Activated naive CD4-positive, alpha-beta T cell treated with anti-CD3 and anti-CD28 coated beads, Interleukin-2, amount 10 ng/mL, durations not matched to agents 7 days and 5 days (primary cell): ENCODE data around the gene ARHGEF38.
"Not testable (repeated sequence)": the region's sequence is repeated elsewhere in the genome, so short reads cannot be mapped to it uniquely, and the experiment has no call there.

Experiments
- CTCF ChIA-PET: fragments of 350-600 bp; sonication (Branson Sonifier 250); formaldehyde crosslinking; loops from one replicate; lab custom pipeline; 2021; ENCODE audit warnings: antibody characterized with exemption; lab: Charles Lee
- DNase-seq: peaks from one replicate; pipeline ENCODE4 v3.0.0-alpha.2; 2020
- H3K27ac Mint-ChIP-seq: one replicate; pipeline ENCODE4 v1.8.0; 2021; ENCODE audit warnings: mild to moderate bottlenecking, moderate library complexity, mixed read lengths
- H3K27me3 Mint-ChIP-seq: one replicate; pipeline ENCODE4 v1.8.0; 2021; ENCODE audit warnings: mild to moderate bottlenecking, mixed read lengths
- H3K36me3 Mint-ChIP-seq: one replicate; pipeline ENCODE4 v1.8.0; 2021; ENCODE audit warnings: mixed read lengths
- H3K4me1 Mint-ChIP-seq: one replicate; pipeline ENCODE4 v1.8.0; 2021; ENCODE audit warnings: mixed read lengths
- H3K4me3 Mint-ChIP-seq: one replicate; pipeline ENCODE4 v1.8.0; 2021; ENCODE audit warnings: mild to moderate bottlenecking, moderate library complexity, mixed read lengths
- H3K9me3 Mint-ChIP-seq: one replicate; pipeline ENCODE4 v1.8.0; 2021; ENCODE audit warnings: mixed read lengths

ARHGEF38 gene

DNA sequence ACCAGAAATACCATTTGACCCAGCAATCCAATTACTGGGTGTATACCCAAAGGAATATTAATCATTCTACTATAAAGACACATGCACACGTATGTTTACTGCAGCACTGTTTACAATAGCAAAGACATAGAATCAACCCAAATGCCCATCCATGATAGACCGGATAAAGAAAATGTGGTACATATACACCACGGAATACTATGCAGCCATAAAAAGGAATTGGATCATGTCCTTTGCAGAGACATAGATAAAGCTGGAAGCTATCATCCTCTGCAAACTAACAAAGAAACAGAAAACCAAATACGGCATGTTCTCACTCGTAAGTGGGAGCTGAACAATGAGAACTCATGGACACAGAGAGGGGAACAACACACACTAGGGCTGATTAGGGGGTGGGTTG lies 57.4 kb downstream of the ARHGEF38 start:
- H3K27ac Mint-ChIP-seq, CTCF ChIA-PET, H3K9me3 Mint-ChIP-seq, H3K27me3 Mint-ChIP-seq, H3K36me3 Mint-ChIP-seq, H3K4me3 Mint-ChIP-seq, DNase-seq, H3K4me1 Mint-ChIP-seq: not testable (repeated sequence)

DNA sequence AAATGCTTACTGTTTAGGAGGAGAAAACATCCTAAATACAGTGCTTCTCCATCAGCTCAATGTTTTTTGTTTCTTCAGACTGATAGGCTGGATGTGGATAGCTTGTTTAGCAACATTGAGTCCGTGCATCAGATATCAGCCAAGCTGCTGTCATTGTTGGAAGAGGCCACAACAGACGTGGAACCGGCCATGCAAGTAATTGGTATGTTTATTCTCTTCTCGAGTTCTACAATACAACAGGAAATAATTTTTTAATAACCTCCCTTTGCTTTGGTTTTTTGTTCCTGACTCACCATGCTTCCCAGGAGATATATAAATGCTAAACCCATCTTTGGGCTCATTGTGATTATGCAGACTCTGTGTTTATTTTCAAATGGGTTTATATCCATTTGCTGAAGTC lies 60.9 kb downstream of the ARHGEF38 start:
- H3K27ac Mint-ChIP-seq = no peak overlapping the region
- H3K9me3 Mint-ChIP-seq = no peaks in the 10 kb centered on the region
- no peaks in the 10 kb centered on the region for H3K27me3 Mint-ChIP-seq

DNA sequence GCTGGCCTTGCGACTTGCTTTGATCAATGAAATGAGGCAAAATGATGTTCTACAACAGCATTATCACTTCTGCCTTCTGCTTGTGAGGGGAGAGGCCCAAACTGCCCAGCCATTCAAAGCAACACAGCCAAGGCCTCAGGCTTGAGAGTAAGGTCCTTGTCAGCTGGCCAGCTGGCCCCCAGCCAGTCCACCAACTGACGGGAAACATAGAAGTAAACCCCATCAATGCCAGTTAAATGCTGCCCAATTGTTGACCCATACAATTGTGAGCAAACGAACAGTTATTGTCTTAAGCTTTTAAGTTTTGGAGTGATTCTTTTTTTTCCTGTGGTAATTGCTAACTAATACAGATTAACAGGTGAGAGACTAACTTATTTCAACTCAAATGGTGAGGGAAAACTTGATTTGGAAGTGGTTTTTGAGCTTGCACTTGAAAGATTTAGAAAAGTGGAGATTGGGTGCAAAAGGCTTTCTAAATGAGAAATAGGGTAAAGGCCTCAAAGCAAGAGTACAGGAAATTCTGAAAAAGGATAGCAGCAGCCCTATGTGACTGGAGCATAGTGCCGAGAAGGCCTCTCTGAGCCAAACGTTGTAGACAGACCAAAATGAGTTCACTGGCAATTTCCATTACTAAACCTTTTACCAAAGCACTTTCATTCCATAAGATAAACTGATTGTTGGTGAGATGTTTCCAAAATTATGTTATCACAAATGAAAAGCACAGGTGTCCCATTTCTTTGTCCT lies 66.9 kb downstream of the ARHGEF38 start:
- H3K36me3 Mint-ChIP-seq = no peaks in the 10 kb centered on the region
- H3K9me3 Mint-ChIP-seq = no peaks in the 10 kb centered on the region
- peaks cover under 1% of the 10 kb centered on the region for H3K27me3 Mint-ChIP-seq
- CTCF ChIA-PET = no interaction called here
- H3K27ac Mint-ChIP-seq = no peak overlapping the region
- H3K4me1 Mint-ChIP-seq = no peaks in the 10 kb centered on the region
- no peak overlapping the region for H3K4me3 Mint-ChIP-seq
- no peak for DNase-seq

More for the DNA sequence above, 60.9 kb downstream of the ARHGEF38 start:
- CTCF ChIA-PET = no interaction called here
- Mint-ChIP-seq H3K4me3 (no peak overlapping the region), H3K4me1 (no peaks in the 10 kb centered on the region), H3K36me3 (no peaks in the 10 kb centered on the region)
- no peak for DNase-seq

DNA sequence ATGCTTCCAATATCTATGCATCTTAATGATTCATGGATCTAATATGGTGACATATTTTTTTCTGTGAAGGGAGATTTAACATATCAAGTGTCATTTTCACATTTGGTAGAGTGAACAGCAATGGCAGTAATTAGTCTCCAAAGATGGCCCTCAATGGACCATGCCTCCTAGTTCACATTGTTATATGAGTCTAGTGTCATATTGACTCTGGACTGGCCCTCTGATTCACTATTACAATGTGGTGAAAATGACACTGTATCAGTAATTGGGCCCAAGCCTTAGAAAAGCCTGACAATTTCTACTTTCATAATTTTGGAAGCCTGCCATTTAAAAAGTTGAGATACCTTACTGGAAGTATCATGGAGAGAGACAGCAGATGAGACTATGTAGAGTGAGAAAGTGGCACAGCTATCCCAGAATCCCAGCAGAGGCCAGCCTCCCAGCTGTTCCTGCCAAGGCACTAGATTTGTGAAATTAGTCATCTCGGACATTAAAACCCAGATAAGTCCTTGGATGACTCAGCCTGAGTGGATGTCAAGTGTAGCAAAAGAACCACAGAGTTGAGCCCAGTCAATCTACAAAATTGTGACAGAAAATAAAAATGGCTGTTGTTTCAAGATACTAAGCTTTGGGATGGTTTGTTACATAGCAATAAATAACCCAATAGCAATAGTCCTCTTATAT lies 68.4 kb downstream of the ARHGEF38 start:
- Mint-ChIP-seq H3K4me1 (no peaks in the 10 kb centered on the region), H3K4me3 (no peak overlapping the region), H3K27ac (no peak overlapping the region), H3K27me3 (peaks cover 5% of the 10 kb centered on the region), H3K36me3 (no peaks in the 10 kb centered on the region), H3K9me3 (no peaks in the 10 kb centered on the region)
- DNase-seq = no peak
- CTCF ChIA-PET = no interaction called here

DNA sequence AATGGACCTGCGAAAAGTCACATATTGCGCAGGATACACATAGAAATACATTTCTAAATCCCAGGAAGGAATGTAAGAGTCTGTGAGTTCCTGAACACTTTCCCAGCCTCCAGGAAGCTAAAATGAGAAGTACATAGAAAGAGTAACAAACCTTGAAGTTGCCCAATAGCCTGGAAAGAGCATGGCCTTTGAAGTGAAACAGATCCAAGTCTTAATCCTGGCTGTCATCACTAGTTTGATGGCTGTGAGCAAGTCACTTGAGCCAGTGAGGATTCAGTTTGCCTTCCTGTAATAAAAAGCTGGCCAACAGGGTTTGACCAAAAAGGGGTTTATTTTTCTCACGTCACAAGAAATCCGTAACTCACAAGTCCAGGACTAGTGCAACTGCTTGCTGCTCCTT lies 69.8 kb downstream of the ARHGEF38 start:
- DNase-seq = no peak
- Mint-ChIP-seq H3K9me3 (no peaks in the 10 kb centered on the region), H3K27ac (no peak overlapping the region), H3K4me1 (no peaks in the 10 kb centered on the region), H3K36me3 (no peaks in the 10 kb centered on the region), H3K4me3 (no peak overlapping the region), H3K27me3 (peaks cover 5% of the 10 kb centered on the region)
- CTCF ChIA-PET = no interaction called here

DNA sequence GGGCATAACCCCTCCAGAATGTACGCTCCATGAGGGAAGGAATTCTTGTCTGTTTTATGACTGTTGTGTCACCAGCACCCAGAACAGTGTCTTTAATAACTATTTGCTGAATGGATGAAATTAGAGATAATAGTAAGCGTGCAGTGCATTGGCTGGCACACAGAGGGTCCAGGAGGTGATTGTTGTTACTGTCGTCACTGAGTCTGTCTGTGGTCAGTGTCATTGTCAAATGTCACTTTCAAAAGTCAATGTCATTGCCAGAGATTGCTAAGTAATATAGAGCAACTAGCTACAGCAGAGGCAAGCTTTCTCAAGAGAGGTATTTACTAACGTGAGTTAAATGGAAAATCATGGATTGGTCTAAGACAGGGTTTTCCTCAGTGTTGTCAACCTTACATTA lies 70.7 kb downstream of the ARHGEF38 start:
- no peaks in the 10 kb centered on the region for H3K4me1 Mint-ChIP-seq
- no peak for DNase-seq
- CTCF ChIA-PET = no interaction called here
- H3K27me3 Mint-ChIP-seq = peaks cover 5% of the 10 kb centered on the region
- H3K9me3 Mint-ChIP-seq = no peaks in the 10 kb centered on the region
- H3K36me3 Mint-ChIP-seq = no peaks in the 10 kb centered on the region
- no peak overlapping the region for H3K27ac Mint-ChIP-seq
- H3K4me3 Mint-ChIP-seq = no peak overlapping the region

DNA sequence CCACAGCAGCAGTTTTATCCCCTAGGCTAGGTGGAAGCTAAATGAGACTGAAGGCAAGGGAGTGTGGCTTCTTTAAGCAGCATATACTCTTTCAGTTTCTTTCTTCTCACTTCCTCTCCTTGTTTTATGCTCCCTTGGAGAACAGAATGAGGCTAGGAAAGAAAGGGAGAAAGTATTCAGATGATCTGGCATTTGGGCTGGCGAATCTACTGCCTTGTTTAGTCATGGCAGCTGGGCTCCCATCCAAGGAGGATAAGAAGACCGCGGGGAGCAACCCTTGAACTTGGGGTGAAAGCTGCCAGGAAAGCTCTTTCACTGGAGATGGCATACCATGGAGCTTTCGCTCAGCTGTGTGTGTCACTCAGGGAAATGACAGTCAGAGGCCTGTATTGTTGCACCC lies 72.1 kb downstream of the ARHGEF38 start:
- H3K27ac Mint-ChIP-seq = no peak overlapping the region
- CTCF ChIA-PET = no interaction called here
- peaks cover 5% of the 10 kb centered on the region for H3K27me3 Mint-ChIP-seq
- H3K4me3 Mint-ChIP-seq = no peak overlapping the region
- H3K36me3 Mint-ChIP-seq = no peaks in the 10 kb centered on the region
- no peaks in the 10 kb centered on the region for H3K9me3 Mint-ChIP-seq
- DNase-seq = no peak
- no peaks in the 10 kb centered on the region for H3K4me1 Mint-ChIP-seq

DNA sequence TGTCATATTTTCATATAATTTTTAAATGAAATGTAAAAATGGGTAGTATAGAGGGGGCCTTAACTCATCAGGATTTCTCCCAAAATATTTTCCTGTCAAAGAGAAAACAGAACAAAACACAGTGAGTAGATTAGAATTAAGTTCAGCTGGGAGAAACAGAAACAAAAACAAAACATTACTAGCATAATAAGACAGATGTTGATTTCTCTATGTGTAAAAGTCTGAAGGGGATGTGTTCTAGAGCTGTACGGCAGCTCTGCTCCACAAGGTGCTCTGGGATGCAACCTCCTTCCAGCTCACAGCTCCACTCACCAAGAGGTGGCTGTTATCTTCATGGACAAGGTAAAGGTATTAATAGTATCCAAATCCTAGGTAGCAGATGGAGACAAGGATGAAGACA lies 72.8 kb downstream of the ARHGEF38 start:
- Mint-ChIP-seq H3K27me3 (peaks cover 5% of the 10 kb centered on the region), H3K4me3 (no peak overlapping the region), H3K27ac (no peak overlapping the region), H3K4me1 (no peaks in the 10 kb centered on the region), H3K36me3 (no peaks in the 10 kb centered on the region), H3K9me3 (no peaks in the 10 kb centered on the region)
- DNase-seq = no peak
- CTCF ChIA-PET = no interaction called here

DNA sequence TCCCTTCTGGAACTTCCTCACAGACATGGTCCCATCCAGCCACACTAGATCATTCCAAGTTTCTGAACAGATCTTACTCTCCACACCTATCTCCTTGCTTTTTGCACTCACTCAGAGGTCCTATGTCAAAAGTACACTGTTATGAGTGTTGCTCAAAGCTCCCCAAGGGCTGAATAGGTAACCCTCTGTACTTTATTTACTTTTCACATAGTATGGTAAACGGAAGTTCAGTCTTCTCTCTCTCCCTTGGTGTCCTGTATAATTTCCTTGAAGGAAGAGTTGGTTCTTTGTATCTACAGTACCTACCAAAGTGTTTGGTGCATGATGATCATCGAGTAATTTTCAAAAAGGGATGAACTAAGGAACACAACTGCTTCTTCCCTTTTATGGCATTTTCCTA lies 74.4 kb downstream of the ARHGEF38 start:
- Mint-ChIP-seq H3K4me1 (no peaks in the 10 kb centered on the region), H3K4me3 (no peak overlapping the region), H3K27me3 (peaks cover 5% of the 10 kb centered on the region), H3K27ac (no peak overlapping the region), H3K9me3 (no peaks in the 10 kb centered on the region), H3K36me3 (no peaks in the 10 kb centered on the region)
- no peak for DNase-seq
- CTCF ChIA-PET = no interaction called here

DNA sequence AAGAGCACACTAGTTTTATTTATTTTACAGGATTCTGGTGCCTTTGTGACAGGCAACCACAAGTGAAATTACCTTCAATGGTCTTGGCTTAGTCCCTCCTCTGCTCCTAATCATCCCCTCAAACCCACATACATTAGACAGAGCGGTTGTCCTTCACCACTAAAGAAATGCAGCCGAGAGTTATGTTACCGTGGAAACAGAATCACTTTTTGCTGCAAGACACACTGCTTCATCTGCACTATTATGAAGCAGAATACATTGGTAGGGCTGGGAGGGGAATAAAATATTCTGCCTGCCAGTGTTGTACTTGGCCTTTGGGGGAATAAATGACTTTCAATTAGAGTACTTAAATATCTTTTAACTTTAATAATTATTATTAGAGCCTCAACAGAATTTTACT lies 75.2 kb downstream of the ARHGEF38 start:
- no peak for DNase-seq
- CTCF ChIA-PET = no interaction called here
- Mint-ChIP-seq H3K27ac (no peak overlapping the region), H3K4me1 (no peaks in the 10 kb centered on the region), H3K9me3 (no peaks in the 10 kb centered on the region), H3K36me3 (no peaks in the 10 kb centered on the region), H3K4me3 (no peak overlapping the region), H3K27me3 (peaks cover 5% of the 10 kb centered on the region)

DNA sequence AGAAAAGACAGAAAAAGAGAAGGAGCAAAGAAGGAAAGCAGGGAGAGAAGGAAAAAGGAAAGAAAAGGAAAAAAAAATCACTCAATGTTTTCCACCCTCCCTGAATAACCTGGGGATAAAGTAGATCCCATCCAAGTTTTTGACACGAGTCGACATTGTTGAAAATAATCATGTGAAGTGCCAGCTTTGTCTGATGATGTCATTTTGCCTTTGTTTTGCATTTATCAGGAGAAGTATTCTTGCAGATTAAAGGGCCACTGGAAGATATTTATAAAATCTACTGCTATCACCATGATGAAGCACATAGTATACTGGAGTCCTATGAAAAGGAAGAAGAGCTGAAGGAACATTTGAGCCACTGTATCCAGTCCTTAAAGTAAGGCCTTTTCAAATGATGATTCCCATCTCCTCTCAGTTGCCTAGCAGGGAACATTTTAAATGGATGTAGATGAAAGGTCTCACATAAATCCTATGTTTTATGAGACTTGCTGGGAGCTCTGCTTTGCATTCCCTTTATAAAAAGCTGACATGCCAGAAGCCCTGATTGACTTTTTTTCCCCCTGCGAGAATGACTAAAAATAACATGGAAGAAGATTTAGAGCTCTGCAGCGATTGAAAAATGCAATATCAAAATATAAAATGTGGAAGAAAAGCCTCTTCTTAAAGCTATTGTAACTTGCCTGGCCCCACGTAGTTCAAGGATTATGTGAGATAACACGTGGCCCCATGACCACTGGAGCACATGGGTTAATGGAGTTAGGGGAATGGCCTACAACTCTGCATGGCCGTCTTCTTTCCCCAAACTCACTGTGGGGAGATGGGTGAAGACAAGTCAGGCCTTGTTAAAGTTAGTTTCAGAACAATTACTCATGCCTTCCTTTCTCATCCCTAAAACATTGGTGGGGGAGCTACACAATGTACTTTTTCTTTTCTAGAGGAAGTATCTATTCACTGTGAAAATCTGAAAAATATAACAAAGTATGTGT lies 78.5 kb downstream of the ARHGEF38 start:
- CTCF ChIA-PET = interaction anchor here (1.8 kb wide), 1 partner anchor 110 kb away, joined by 4 read pairs; no protein-coding TSS in a partner anchor
- H3K27me3 Mint-ChIP-seq = no peaks in the 10 kb centered on the region
- H3K4me1 Mint-ChIP-seq = no peaks in the 10 kb centered on the region
- DNase-seq = no peak
- H3K27ac Mint-ChIP-seq = no peak overlapping the region
- H3K36me3 Mint-ChIP-seq = no peaks in the 10 kb centered on the region
- no peak overlapping the region for H3K4me3 Mint-ChIP-seq
- H3K9me3 Mint-ChIP-seq = no peaks in the 10 kb centered on the region

DNA sequence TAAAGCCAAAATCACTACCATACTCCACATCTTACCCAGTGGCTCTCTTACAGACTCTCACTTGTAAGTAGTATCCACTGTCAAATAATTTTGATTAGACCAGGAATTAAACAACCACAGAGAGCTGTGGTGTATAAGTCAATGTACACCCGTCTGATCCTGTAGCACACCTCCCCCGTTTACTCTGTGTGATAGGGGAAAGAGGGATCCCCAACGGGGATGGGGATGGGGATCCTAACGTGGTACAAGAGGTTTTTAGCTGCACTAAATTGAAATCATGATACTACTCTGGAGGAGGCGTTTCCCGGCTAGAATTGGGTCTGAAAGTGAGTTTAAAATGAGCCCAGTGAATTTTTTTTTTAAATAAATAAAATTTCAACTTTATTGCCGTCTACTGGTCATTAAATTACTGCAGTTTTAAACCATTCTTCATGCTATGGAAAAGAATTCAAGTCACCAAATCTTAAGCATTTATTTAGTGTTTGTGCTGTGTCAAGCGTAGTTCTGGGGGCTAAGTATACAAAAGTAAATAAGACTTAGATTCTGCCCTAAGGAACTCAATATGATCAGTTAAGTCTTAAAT lies 79.5 kb downstream of the ARHGEF38 start:
- no peak overlapping the region for H3K27ac Mint-ChIP-seq
- H3K36me3 Mint-ChIP-seq = no peaks in the 10 kb centered on the region
- no peak overlapping the region for H3K4me3 Mint-ChIP-seq
- no peaks in the 10 kb centered on the region for H3K27me3 Mint-ChIP-seq
- DNase-seq = no peak
- no peaks in the 10 kb centered on the region for H3K9me3 Mint-ChIP-seq
- CTCF ChIA-PET = interaction anchor here (1.5 to 1.8 kb wide), 2 partner anchors 14 to 111 kb away, joined by 3 to 4 read pairs; no protein-coding TSS in a partner anchor
- H3K4me1 Mint-ChIP-seq = no peaks in the 10 kb centered on the region

DNA sequence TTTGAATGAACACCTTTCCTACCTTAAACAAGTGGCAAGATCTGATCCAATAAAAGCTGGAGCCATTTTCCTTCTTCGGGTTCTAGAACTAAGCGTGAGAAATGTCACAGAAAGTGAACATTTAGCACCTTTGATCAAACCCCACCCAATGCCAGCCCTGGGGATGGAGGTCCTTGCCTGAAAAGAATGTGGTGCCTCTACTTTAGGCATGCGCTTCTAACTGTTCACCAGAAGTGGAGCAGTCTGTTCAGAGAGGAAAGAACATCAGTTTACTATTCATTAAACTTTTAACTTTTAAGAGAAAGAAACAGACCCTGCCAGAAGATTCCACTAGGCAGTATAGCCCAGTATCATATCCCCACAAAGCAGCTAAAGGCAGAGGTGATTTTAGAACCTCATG lies 80.2 kb downstream of the ARHGEF38 start:
- CTCF ChIA-PET = interaction anchor here (1.5 kb wide), 1 partner anchor 15 kb away, joined by 3 read pairs; no protein-coding TSS in a partner anchor
- no peaks in the 10 kb centered on the region for H3K4me1 Mint-ChIP-seq
- no peaks in the 10 kb centered on the region for H3K36me3 Mint-ChIP-seq
- peaks cover 3% of the 10 kb centered on the region for H3K27me3 Mint-ChIP-seq
- DNase-seq = no peak
- H3K9me3 Mint-ChIP-seq = no peaks in the 10 kb centered on the region
- no peak overlapping the region for H3K4me3 Mint-ChIP-seq
- H3K27ac Mint-ChIP-seq = no peak overlapping the region

DNA sequence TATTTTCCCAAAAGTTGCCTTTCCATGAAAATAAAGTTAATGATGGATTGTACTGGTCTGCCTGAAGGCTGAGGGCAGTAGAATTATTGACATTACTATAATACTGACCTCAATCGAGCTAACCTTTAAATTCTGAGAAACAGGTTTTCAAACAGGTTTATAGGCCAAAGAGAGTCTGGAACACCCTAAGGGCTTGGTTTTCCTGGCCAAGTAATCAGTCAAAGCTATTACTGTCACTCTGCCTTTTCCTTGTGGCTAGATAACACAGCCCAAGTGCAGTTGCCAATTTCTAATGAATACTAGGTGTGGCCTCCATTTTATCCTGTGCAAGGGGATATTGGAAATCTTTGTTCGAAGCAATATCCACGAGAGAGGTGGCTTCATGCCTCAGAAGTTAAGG lies 80.8 kb downstream of the ARHGEF38 start:
- H3K4me1 Mint-ChIP-seq = no peaks in the 10 kb centered on the region
- DNase-seq = no peak
- H3K36me3 Mint-ChIP-seq = no peaks in the 10 kb centered on the region
- H3K27me3 Mint-ChIP-seq = peaks cover 4% of the 10 kb centered on the region
- CTCF ChIA-PET = interaction anchor here (1.5 kb wide), 1 partner anchor 15 kb away, joined by 3 read pairs; no protein-coding TSS in a partner anchor
- H3K4me3 Mint-ChIP-seq = no peak overlapping the region
- H3K27ac Mint-ChIP-seq = no peak overlapping the region
- H3K9me3 Mint-ChIP-seq = no peaks in the 10 kb centered on the region
